Caco-2 (cell line): Measurements from ENCODE around the gene CEP55. TPM values are rescaled to one million over a fixed set of nuclear protein-coding genes. Genes with fewer than 3 reads are reported as not detected.

ENCODE experiments used
- BruUV-seq: library from RNA; stranded (reverse); fragments of 400-500 nt; replicated peaks from 2 replicates; lab custom pipeline; 2021; lab: Mats Ljungman, UMichigan
- CTCF ChIA-PET: fragments of 300-600 bp; sonication (Branson Sonifier 250); formaldehyde crosslinking; loops from one replicate; lab custom pipeline; 2022; ENCODE audit warnings: antibody characterized with exemption; lab: Charles Lee
- POLR2A ChIA-PET: fragments of 300-600 bp; sonication (Branson Sonifier 250); formaldehyde crosslinking; loops from one replicate; lab custom pipeline; 2022; ENCODE audit warnings: antibody characterized with exemption; lab: Charles Lee
- DNase-seq, 2 experiments: peaks; one replicate each; pipeline versions ENCODE4 v3.0.0 to v3.0.0-alpha.2; 2020 to 2022
- H3K27me3 ChIP-seq: replicated peaks from 2 replicates; pipeline ENCODE4 v1.6.0; 2011; ENCODE audit warnings: low read length; ENCODE audit not compliant: control insufficient read depth, insufficient read depth
- H3K36me3 ChIP-seq: 2 replicates; pipeline ENCODE4 v1.5.1; 2011; ENCODE audit warnings: low read length; ENCODE audit not compliant: control insufficient read depth, insufficient read depth
- H3K4me1 ChIP-seq: fragments of 250-450 bp; sonication (Bioruptor Pico); 2 replicates; pipeline ENCODE4 v1.5.1; 2020; ENCODE audit warnings: mild to moderate bottlenecking
- H3K4me3 ChIP-seq: 2 replicates; pipeline ENCODE4 v1.5.1; 2011; ENCODE audit warnings: low read depth, mild to moderate bottlenecking, control low read depth, low read length
- H3K9me3 ChIP-seq: fragments of 250-450 bp; sonication (Bioruptor Pico); 2 replicates; pipeline ENCODE4 v1.5.1; 2020; ENCODE audit warnings: mild to moderate bottlenecking, moderate library complexity
- H3K27ac Mint-ChIP-seq: one replicate; pipeline ENCODE4 v1.8.0; 2022; ENCODE audit warnings: mixed read lengths; ENCODE audit not compliant: unreplicated experiment
- H3K27me3 Mint-ChIP-seq: one replicate; pipeline ENCODE4 v1.8.0; 2022; ENCODE audit warnings: mixed read lengths; ENCODE audit not compliant: insufficient read depth, unreplicated experiment
- H3K36me3 Mint-ChIP-seq: one replicate; pipeline ENCODE4 v1.8.0; 2022; ENCODE audit warnings: mild to moderate bottlenecking, mixed read lengths; ENCODE audit not compliant: insufficient read depth, unreplicated experiment
- H3K4me1 Mint-ChIP-seq: one replicate; pipeline ENCODE4 v1.8.0; 2022; ENCODE audit warnings: low read depth, mixed read lengths; ENCODE audit not compliant: unreplicated experiment
- H3K4me3 Mint-ChIP-seq: one replicate; pipeline ENCODE4 v1.8.0; 2022; ENCODE audit warnings: mild to moderate bottlenecking, moderate library complexity, mixed read lengths; ENCODE audit not compliant: unreplicated experiment
- H3K9me3 Mint-ChIP-seq: one replicate; pipeline ENCODE4 v1.8.0; 2022; ENCODE audit warnings: mixed read lengths; ENCODE audit not compliant: unreplicated experiment
- CTCF ChIP-seq, 2 experiments: fragments of 200-600 bp in 1 of 2; IDR thresholded peaks; 1 replicate in 1 of 2; 2 replicates in 1 of 2; pipeline versions ENCODE4 v1.5.1 to v1.8.0; 2011 to 2022; ENCODE audit warnings: antibody characterized with exemption in 1 of 2, control low read depth in 1 of 2, inconsistent platforms in 1 of 2, low read depth in 1 of 2, low read length in 1 of 2, mild to moderate bottlenecking in 1 of 2, moderate library complexity in 1 of 2; ENCODE audit not compliant: insufficient read depth in 1 of 2, severe bottlenecking in 1 of 2, unreplicated experiment in 1 of 2
- intact Hi-C: fragments of 100-400 bp; cut with micrococcal nuclease; formaldehyde crosslinking; loops from one replicate; pipeline ENCODE4 v1.10.0; 2022; ENCODE audit not compliant: unreplicated experiment
- total RNA-seq: library from RNA; stranded (reverse); gene quantifications from 2 replicates; pipeline ENCODE4 v1.2.3, GENCODE V29; 2022

CEP55 gene
- total RNA-seq, 1 experiment from 2014 or later = 65.3 TPM

- no peak for TF ChIP-seq CTCF (IDR thresholded peaks at IDR 0.05; ENCODE audit: insufficient read depth in 1 of 2, low read depth in 1 of 2, low read length in 1 of 2, severe bottlenecking in 1 of 2, unreplicated experiment in 1 of 2)
- peaks cover 91% of the 10 kb centered on the region for H3K36me3 Mint-ChIP-seq
- Histone ChIP-seq H3K4me1 (peaks cover 42% of the 10 kb centered on the region), H3K36me3 (peaks cover 2% of the 10 kb centered on the region; the same call in 1 of the 2 replicates), H3K27me3 (no peaks in the 10 kb centered on the region), H3K9me3 (no peaks in the 10 kb centered on the region), H3K4me3 (no peak overlapping the region)
- intact Hi-C loops = no loop called here
- BruUV-seq = no TSS peak
- no peaks in the 10 kb centered on the region for H3K27me3 Mint-ChIP-seq
- peak overlapping the region; percentile 22 for H3K27ac Mint-ChIP-seq
- ChIA-PET CTCF (no interaction called here), POLR2A (no interaction called here)
- H3K4me1 Mint-ChIP-seq = peaks cover 39% of the 10 kb centered on the region
- no peak for DNase-seq
- H3K4me3 Mint-ChIP-seq = no peak overlapping the region
- H3K9me3 Mint-ChIP-seq = no peaks in the 10 kb centered on the region
Observed at GRCh38 chr10:93454736-93455135, 41.7 kb upstream of the CEP55 start.

DNA sequence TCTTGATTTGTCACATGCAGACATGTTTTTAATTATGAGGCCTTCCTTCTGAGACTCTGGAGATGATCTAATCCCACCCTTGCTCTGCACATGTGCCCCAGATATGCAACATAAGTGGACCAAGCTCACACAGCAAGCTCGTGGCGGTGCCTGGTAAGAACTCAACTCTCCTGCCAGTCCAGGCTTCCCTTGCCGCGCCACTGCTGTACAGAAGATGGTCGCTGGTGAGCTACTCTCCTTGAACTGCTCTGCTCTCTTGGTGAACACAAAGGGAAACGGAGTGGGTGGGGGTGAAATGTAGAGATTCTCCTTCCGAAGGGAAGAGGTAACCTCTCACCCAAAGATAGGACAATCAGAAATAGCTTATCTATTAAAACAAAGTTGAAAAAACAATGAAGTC lies 39.9 kb upstream of the CEP55 start:
- no peak for TF ChIP-seq CTCF (IDR thresholded peaks at IDR 0.05; ENCODE audit: insufficient read depth in 1 of 2, low read depth in 1 of 2, low read length in 1 of 2, severe bottlenecking in 1 of 2, unreplicated experiment in 1 of 2)
- Mint-ChIP-seq H3K9me3 (no peaks in the 10 kb centered on the region), H3K27me3 (no peaks in the 10 kb centered on the region), H3K4me1 (peaks cover 45% of the 10 kb centered on the region), H3K36me3 (peaks cover 91% of the 10 kb centered on the region), H3K27ac (peak overlapping the region; percentile 90), H3K4me3 (peak overlapping the region; percentile 58)
- no peak overlapping the region for H3K4me3 ChIP-seq
- CTCF ChIA-PET = interaction anchor here (1.1 to 1.8 kb wide), 2 partner anchors 11 to 26 kb away, joined by 3 to 5 read pairs; partner anchors contain the start of gene MYOF
- no peaks in the 10 kb centered on the region for H3K9me3 ChIP-seq
- DNase-seq = no peak
- H3K27me3 ChIP-seq = no peaks in the 10 kb centered on the region
- H3K36me3 ChIP-seq = peaks cover 4% of the 10 kb centered on the region
- BruUV-seq = no TSS peak
- peaks cover 54% of the 10 kb centered on the region for H3K4me1 ChIP-seq
- POLR2A ChIA-PET = interaction anchor here (2.1 to 4.0 kb wide), 2 partner anchors 10 to 19 kb away, joined by 9 to 48 read pairs; no protein-coding TSS in a partner anchor
- intact Hi-C loops = no loop called here

DNA sequence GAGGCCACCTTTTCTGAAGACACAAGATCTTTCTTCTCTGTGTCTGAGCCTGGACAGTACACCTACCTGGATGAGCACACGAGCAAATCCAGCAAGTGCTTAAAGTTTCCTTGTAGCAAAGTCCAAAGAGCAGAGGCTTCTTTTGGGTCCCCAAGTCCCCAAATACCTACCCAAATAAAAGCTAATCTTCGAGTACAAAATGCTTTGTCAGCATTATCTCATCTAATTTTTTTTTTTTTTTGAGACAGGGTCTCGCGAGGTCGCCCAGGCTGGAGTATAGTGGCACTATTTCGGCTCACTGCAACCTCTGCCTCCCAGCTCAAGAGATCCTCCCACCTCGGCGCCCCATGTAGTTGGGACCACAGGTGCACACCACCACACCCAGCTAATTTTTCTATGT lies 38.9 kb upstream of the CEP55 start:
- peaks cover 56% of the 10 kb centered on the region for H3K4me1 ChIP-seq
- H3K4me1 Mint-ChIP-seq = peaks cover 42% of the 10 kb centered on the region
- peaks cover 4% of the 10 kb centered on the region for H3K36me3 ChIP-seq
- ChIA-PET CTCF (interaction anchor here (0.5 to 1.8 kb wide), 3 partner anchors 25 to 93 kb away, joined by 4 to 5 read pairs (median 4); partner anchors contain the start of gene MYOF), POLR2A (interaction anchor here (0.6 to 4.0 kb wide), 6 partner anchors 9 to 99 kb away, joined by 3 to 48 read pairs (median 12); no protein-coding TSS in a partner anchor)
- no peaks in the 10 kb centered on the region for H3K9me3 ChIP-seq
- no peaks in the 10 kb centered on the region for H3K27me3 Mint-ChIP-seq
- no peak for TF ChIP-seq CTCF (IDR thresholded peaks at IDR 0.05; ENCODE audit: insufficient read depth in 1 of 2, low read depth in 1 of 2, low read length in 1 of 2, severe bottlenecking in 1 of 2, unreplicated experiment in 1 of 2)
- H3K27ac Mint-ChIP-seq = peak overlapping the region; percentile 90
- no peak overlapping the region for H3K4me3 ChIP-seq
- intact Hi-C loops = no loop called here
- H3K27me3 ChIP-seq = no peaks in the 10 kb centered on the region
- H3K4me3 Mint-ChIP-seq = no peak overlapping the region
- H3K9me3 Mint-ChIP-seq = no peaks in the 10 kb centered on the region
- no TSS peak for BruUV-seq
- no peak for DNase-seq
- peaks cover 91% of the 10 kb centered on the region for H3K36me3 Mint-ChIP-seq
